Cardiac muscle cell (in vitro differentiated cells and primary cell): ENCODE data around the gene C1QC. TPM values are rescaled to one million over a fixed set of nuclear protein-coding genes. Genes with fewer than 3 reads are reported as not detected.

Experiments
- DNase-seq, 2 donors: peaks; one replicate each; pipeline versions ENCODE4 v3.0.0 to v3.0.0-alpha.2; 2010 to 2017; ENCODE audit warnings: low read depth in 1 of 2, low spot score in 1 of 2
- H3K27ac ChIP-seq: fragments of 200-600 bp; sonication (generic); 2 replicates; pipeline ENCODE4 v1.5.1; 2016
- H3K27me3 ChIP-seq: fragments of 200-600 bp; sonication (generic); 2 replicates; pipeline ENCODE4 v1.6.0; 2016; ENCODE audit warnings: control low read depth
- H3K36me3 ChIP-seq: fragments of 200-600 bp; sonication (generic); 2 replicates; pipeline ENCODE4 v1.5.1; 2016; ENCODE audit warnings: control low read depth
- H3K4me1 ChIP-seq: fragments of 200-600 bp; sonication (generic); 2 replicates; pipeline ENCODE4 v1.8.1; 2017; ENCODE audit warnings: low read depth, mild to moderate bottlenecking, mixed run types
- H3K4me3 ChIP-seq: fragments of 200-600 bp; sonication (generic); 2 replicates; pipeline ENCODE4 v1.5.1; 2016; ENCODE audit warnings: mild to moderate bottlenecking
- H3K9me3 ChIP-seq: fragments of 200-600 bp; sonication (generic); 2 replicates; pipeline ENCODE4 v1.5.1; 2017; ENCODE audit warnings: low read depth, mild to moderate bottlenecking, control low read depth
- CTCF ChIP-seq: IDR thresholded peaks from 2 replicates; pipeline ENCODE4 v1.5.1; 2012; ENCODE audit warnings: low read depth, mild to moderate bottlenecking, low read length
- polyA plus RNA-seq: library from polyadenylated mRNA; unstranded; fragments of >200 nt; fragmentation: Nextera tagmentation; extraction: Ambion mirVana; gene quantifications from 2 replicates; pipeline ENCODE4 v1.2.1, GENCODE V29; 2016
- total RNA-seq: library from RNA; depleted of rRNA; stranded (reverse); fragments of >200 nt; gene quantifications from 2 replicates; pipeline ENCODE4 v1.2.3, GENCODE V29; 2016

The C1QC gene
- total and polyA plus RNA-seq, 2 experiments from 2014 or later = not detected

GRCh38 chr1:22651941-22652856, 8.8 kb downstream of the C1QC start:
- H3K36me3 ChIP-seq = no peaks in the 10 kb centered on the region
- no peak overlapping the region for H3K4me3 ChIP-seq
- DNase-seq = no peak
- H3K9me3 ChIP-seq = no peaks in the 10 kb centered on the region
- H3K27ac ChIP-seq = no peak overlapping the region
- H3K27me3 ChIP-seq = peaks cover 6% of the 10 kb centered on the region
- no peaks in the 10 kb centered on the region for H3K4me1 ChIP-seq
- TF ChIP-seq CTCF = no peak

GRCh38 chr1:22652881-22653316, 9.5 kb downstream of the C1QC start, which contains the start of gene C1QB:
Gene C1QB, plus strand, starts transcription at chr1:22653236. Its CDS starts 6,227 bp downstream, at chr1:22659463.
- Histone ChIP-seq H3K36me3 (no peaks in the 10 kb centered on the region), H3K4me1 (no peaks in the 10 kb centered on the region), H3K27ac (no peak within 1 kb of the TSS), H3K4me3 (no peak within 1 kb of the TSS), H3K9me3 (no peaks in the 10 kb centered on the region), H3K27me3 (peaks cover 7% of the 10 kb centered on the region)
- TF ChIP-seq CTCF = no peak
- DNase-seq = no peak

GRCh38 chr1:22654692-22655091, 11.3 kb downstream of the C1QC start:
- no peak for DNase-seq
- peaks cover 7% of the 10 kb centered on the region for H3K27me3 ChIP-seq
- TF ChIP-seq CTCF = no peak

GRCh38 chr1:22658385-22659163, 15.1 kb downstream of the C1QC start:
- Histone ChIP-seq H3K4me3 (no peak overlapping the region), H3K36me3 (no peaks in the 10 kb centered on the region), H3K4me1 (no peaks in the 10 kb centered on the region), H3K9me3 (no peaks in the 10 kb centered on the region), H3K27ac (no peak overlapping the region), H3K27me3 (peaks cover 7% of the 10 kb centered on the region)
- DNase-seq = no peak
- peak; percentile 9 for TF ChIP-seq CTCF

More at GRCh38 chr1:22654692-22655091, 11.3 kb downstream of the C1QC start:
- Histone ChIP-seq H3K9me3 (no peaks in the 10 kb centered on the region), H3K4me1 (no peaks in the 10 kb centered on the region), H3K4me3 (no peak overlapping the region), H3K36me3 (no peaks in the 10 kb centered on the region), H3K27ac (no peak overlapping the region)

GRCh38 chr1:22660716-22661241, 17.3 kb downstream of the C1QC start:
- Histone ChIP-seq H3K4me1 (no peaks in the 10 kb centered on the region), H3K4me3 (no peak overlapping the region), H3K27me3 (peaks cover 7% of the 10 kb centered on the region), H3K36me3 (no peaks in the 10 kb centered on the region), H3K27ac (no peak overlapping the region), H3K9me3 (no peaks in the 10 kb centered on the region)
- TF ChIP-seq CTCF = no peak
- no peak for DNase-seq
